Measurements from ENCODE around the gene RAVER1. TPM values are rescaled to one million over a fixed set of nuclear protein-coding genes. Genes with fewer than 3 reads are reported as not detected.

Gene RAVER1
- total and polyA plus RNA-seq, 2 of the 13 experiments (the other 11 are each of a cell fraction or from before 2014, with no cell fraction given) = 3.6 to 7.9 TPM

DNA sequence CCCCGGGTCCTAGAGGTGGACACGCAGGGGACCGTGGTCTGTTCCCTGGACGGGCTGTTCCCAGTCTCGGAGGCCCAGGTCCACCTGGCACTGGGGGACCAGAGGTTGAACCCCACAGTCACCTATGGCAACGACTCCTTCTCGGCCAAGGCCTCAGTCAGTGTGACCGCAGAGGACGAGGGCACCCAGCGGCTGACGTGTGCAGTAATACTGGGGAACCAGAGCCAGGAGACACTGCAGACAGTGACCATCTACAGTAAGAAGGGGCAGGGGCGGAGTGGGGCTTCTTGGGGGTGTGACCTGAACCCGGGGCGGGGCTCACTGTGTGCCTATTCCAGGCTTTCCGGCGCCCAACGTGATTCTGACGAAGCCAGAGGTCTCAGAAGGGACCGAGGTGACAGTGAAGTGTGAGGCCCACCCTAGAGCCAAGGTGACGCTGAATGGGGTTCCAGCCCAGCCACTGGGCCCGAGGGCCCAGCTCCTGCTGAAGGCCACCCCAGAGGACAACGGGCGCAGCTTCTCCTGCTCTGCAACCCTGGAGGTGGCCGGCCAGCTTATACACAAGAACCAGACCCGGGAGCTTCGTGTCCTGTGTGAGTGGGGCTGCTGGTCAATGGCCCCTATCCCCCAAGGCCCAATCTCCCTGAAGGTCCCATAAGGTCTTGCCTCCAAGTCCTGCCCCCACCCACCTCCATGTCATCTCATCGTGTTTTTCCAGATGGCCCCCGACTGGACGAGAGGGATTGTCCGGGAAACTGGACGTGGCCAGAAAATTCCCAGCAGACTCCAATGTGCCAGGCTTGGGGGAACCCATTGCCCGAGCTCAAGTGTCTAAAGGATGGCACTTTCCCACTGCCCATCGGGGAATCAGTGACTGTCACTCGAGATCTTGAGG is 49.0 kb downstream of the RAVER1 start:
- intact Hi-C loops (cut with micrococcal nuclease; ENCODE audit: unreplicated experiment) = no loop called here
- no peak for FAIRE-seq
- Histone ChIP-seq H3K9ac (ENCODE audit: insufficient read depth, low read depth, low read length) (no peak overlapping the region), H3K4me1 (ENCODE audit: insufficient read depth, low read length) (peaks cover 44% of the 10 kb centered on the region), H3K27ac (ENCODE audit: extremely low read length, insufficient read depth, low read length) (no peak overlapping the region), H3K27me3 (ENCODE audit: control insufficient read depth in 1 of 2, insufficient read depth in 2 of 2, low read length in 2 of 2) (no peaks in the 10 kb centered on the region), H3K36me3 (replicated peaks in 1 of 2; ENCODE audit: control insufficient read depth in 1 of 2, insufficient read depth in 2 of 2, low read length in 2 of 2) (peaks cover 22 to 32% of the 10 kb centered on the region in 2 experiments), H3K79me2 (ENCODE audit: insufficient read depth, low read length) (no peaks in the 10 kb centered on the region), H4K20me1 (ENCODE audit: insufficient read depth, low read length) (0 out of 2 replicates have a peak, but pooled peaks cover 6% of the 10 kb centered on the region), H3K4me2 (ENCODE audit: low read depth, low read length) (no peak overlapping the region), H3K9me3 (ENCODE audit: low read length) (no peaks in the 10 kb centered on the region), H3K4me3 (replicated peaks in 1 of 3; ENCODE audit: insufficient read depth in 1 of 3, low read depth in 2 of 3, low read length in 3 of 3) (no peak overlapping the region), H2AFZ (ENCODE audit: low read length) (no peak overlapping the region)
- ChIA-PET POLR2A (interaction anchor here (2.1 kb wide), 1 partner anchor 13 kb away, joined by 9 read pairs; the partner anchor contains the start of gene ICAM1), CTCF (ENCODE audit: low intra/inter-chr PET ratio, low total read pairs) (no interaction called here)
- in situ Hi-C loops (cut with HindIII; ENCODE audit: extremely low pct_ligation_motif_present, low pct_unique_long_range_greater_than_20kb) = no loop called here
- over 99% methylated on average over 25 of the region's 34 CpGs for WGBS (ENCODE audit: low lambda C conversion rate)
- no peak for DNase-seq (ENCODE audit: low spot score)
- no peak for ATAC-seq
- 0 out of 4 replicates have a peak, but pooled peaks of 1 of the 2 experiments have one; percentile 16 for TF ChIP-seq POLR2A (IDR thresholded peaks at IDR 0.05; ENCODE audit: insufficient read depth in 1 of 2, low read depth in 2 of 2, low read length in 2 of 2)
- TF ChIP-seq, protein P1, sequence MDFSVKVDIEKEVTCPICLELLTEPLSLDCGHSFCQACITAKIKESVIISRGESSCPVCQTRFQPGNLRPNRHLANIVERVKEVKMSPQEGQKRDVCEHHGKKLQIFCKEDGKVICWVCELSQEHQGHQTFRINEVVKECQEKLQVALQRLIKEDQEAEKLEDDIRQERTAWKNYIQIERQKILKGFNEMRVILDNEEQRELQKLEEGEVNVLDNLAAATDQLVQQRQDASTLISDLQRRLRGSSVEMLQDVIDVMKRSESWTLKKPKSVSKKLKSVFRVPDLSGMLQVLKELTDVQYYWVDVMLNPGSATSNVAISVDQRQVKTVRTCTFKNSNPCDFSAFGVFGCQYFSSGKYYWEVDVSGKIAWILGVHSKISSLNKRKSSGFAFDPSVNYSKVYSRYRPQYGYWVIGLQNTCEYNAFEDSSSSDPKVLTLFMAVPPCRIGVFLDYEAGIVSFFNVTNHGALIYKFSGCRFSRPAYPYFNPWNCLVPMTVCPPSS (IDR thresholded peaks at IDR 0.05) = no peak
- no peak for TF ChIP-seq SNAPC2 (CRISPR knock-in tag; IDR thresholded peaks at IDR 0.05)
- no peak for TF ChIP-seq ZNF850 (CRISPR knock-in tag; conservative IDR thresholded peaks at IDR 0.05)
- TF ChIP-seq RBFOX2 (IDR thresholded peaks at IDR 0.05; ENCODE audit: low read depth, low read length) = 0 out of 2 replicates have a peak, but pooled peaks have one; percentile 14
- BruUV-seq (replicated peaks) = no TSS peak

Data from HepG2 (cell line).